ENCODE measurements around the gene STK11.

Gene STK11

GRCh38 chr19:1234955-1235380 is 29.4 kb downstream of the STK11 start:
- Histone ChIP-seq H2AFZ (ENCODE audit: low read depth) (no peak overlapping the region), H3K4me3 (IDR thresholded peaks at IDR 0.05; ENCODE audit: insufficient read depth, low read depth, low read length) (no peak overlapping the region), H4K20me1 (ENCODE audit: insufficient read depth) (no peaks in the 10 kb centered on the region), H3K79me2 (ENCODE audit: insufficient read depth, low read depth) (no peaks in the 10 kb centered on the region), H3K36me3 (ENCODE audit: insufficient read depth) (no peaks in the 10 kb centered on the region), H3K4me1 (ENCODE audit: low read depth, poor library complexity, severe bottlenecking) (peaks cover 4% of the 10 kb centered on the region), H3K9ac (no peak overlapping the region), H3K27me3 (ENCODE audit: insufficient read depth, low read depth) (peaks cover 24% of the 10 kb centered on the region), H3K4me2 (no peak overlapping the region), H3K27ac (no peak overlapping the region)
- TF ChIP-seq CTCF (conservative IDR thresholded peaks at IDR 0.05; ENCODE audit: low read depth, low read length): no peak

- peaks cover 7% of the 10 kb centered on the region for H3K4me1 ChIP-seq (ENCODE audit: low read depth, poor library complexity, severe bottlenecking)
- H3K27me3 ChIP-seq (ENCODE audit: insufficient read depth, low read depth): peaks cover 24% of the 10 kb centered on the region
- H3K79me2 ChIP-seq (ENCODE audit: insufficient read depth, low read depth): no peaks in the 10 kb centered on the region
- no peak overlapping the region for H3K27ac ChIP-seq
- TF ChIP-seq CTCF (conservative IDR thresholded peaks at IDR 0.05; ENCODE audit: low read depth, low read length): no peak
- no peak overlapping the region for H3K4me3 ChIP-seq (IDR thresholded peaks at IDR 0.05; ENCODE audit: insufficient read depth, low read depth, low read length)
- H4K20me1 ChIP-seq (ENCODE audit: insufficient read depth): no peaks in the 10 kb centered on the region
- no peaks in the 10 kb centered on the region for H3K36me3 ChIP-seq (ENCODE audit: insufficient read depth)
- no peak overlapping the region for H2AFZ ChIP-seq (ENCODE audit: low read depth)
- H3K4me2 ChIP-seq: no peak overlapping the region
- no peak overlapping the region for H3K9ac ChIP-seq
Observed at GRCh38 chr19:1235625-1236538, 30.3 kb downstream of the STK11 start.

GRCh38 chr19:1236576-1236975 is 31.0 kb downstream of the STK11 start:
- H3K27ac ChIP-seq: no peak overlapping the region
- H3K4me3 ChIP-seq (IDR thresholded peaks at IDR 0.05; ENCODE audit: insufficient read depth, low read depth, low read length): no peak overlapping the region
- no peaks in the 10 kb centered on the region for H3K79me2 ChIP-seq (ENCODE audit: insufficient read depth, low read depth)
- H3K9ac ChIP-seq: no peak overlapping the region
- H2AFZ ChIP-seq (ENCODE audit: low read depth): no peak overlapping the region
- no peak for TF ChIP-seq CTCF (conservative IDR thresholded peaks at IDR 0.05; ENCODE audit: low read depth, low read length)
- H3K36me3 ChIP-seq (ENCODE audit: insufficient read depth): no peaks in the 10 kb centered on the region
- H4K20me1 ChIP-seq (ENCODE audit: insufficient read depth): no peaks in the 10 kb centered on the region
- peaks cover 12% of the 10 kb centered on the region for H3K4me1 ChIP-seq (ENCODE audit: low read depth, poor library complexity, severe bottlenecking)
- H3K4me2 ChIP-seq: no peak overlapping the region
- H3K27me3 ChIP-seq (ENCODE audit: insufficient read depth, low read depth): peaks cover 24% of the 10 kb centered on the region

GRCh38 chr19:1237027-1237659 is 31.6 kb downstream of the STK11 start:
- peak overlapping the region; percentile 66 for H3K4me2 ChIP-seq
- H3K4me3 ChIP-seq (IDR thresholded peaks at IDR 0.05; ENCODE audit: insufficient read depth, low read depth, low read length): no peak overlapping the region
- no peak for TF ChIP-seq CTCF (conservative IDR thresholded peaks at IDR 0.05; ENCODE audit: low read depth, low read length)
- H3K79me2 ChIP-seq (ENCODE audit: insufficient read depth, low read depth): peaks cover 5% of the 10 kb centered on the region; the same call in 1 of the 2 replicates
- no peaks in the 10 kb centered on the region for H4K20me1 ChIP-seq (ENCODE audit: insufficient read depth)
- H3K27me3 ChIP-seq (ENCODE audit: insufficient read depth, low read depth): peaks cover 24% of the 10 kb centered on the region
- no peak overlapping the region for H3K27ac ChIP-seq
- H2AFZ ChIP-seq (ENCODE audit: low read depth): peak overlapping the region; percentile 30; the same call in 1 of the 2 replicates
- H3K36me3 ChIP-seq (ENCODE audit: insufficient read depth): no peaks in the 10 kb centered on the region
- H3K4me1 ChIP-seq (ENCODE audit: low read depth, poor library complexity, severe bottlenecking): peaks cover 12% of the 10 kb centered on the region
- no peak overlapping the region for H3K9ac ChIP-seq
